Trophoblast cell (in vitro differentiated cells and primary cell): ENCODE data around the gene UBXN10.
A peak's percentile ranks its signal among the peaks of the same experiment; 100 is the strongest.

ENCODE experiments used
- DNase-seq, 2 donors: peaks; one replicate each; pipeline ENCODE4 v3.0.0-alpha.2; 2016
- H2AFZ ChIP-seq: 2 replicates; pipeline ENCODE4 v1.6.1; 2013; ENCODE audit warnings: low read length, moderate library complexity, mild to moderate bottlenecking; ENCODE audit not compliant: insufficient read depth, poor library complexity
- H2AK5ac ChIP-seq: 2 replicates; pipeline ENCODE4 v1.6.1; 2013; ENCODE audit warnings: mild to moderate bottlenecking, low read length
- H2BK120ac ChIP-seq: 2 replicates; pipeline ENCODE4 v1.6.1; 2013; ENCODE audit warnings: low read length, mild to moderate bottlenecking, moderate library complexity; ENCODE audit not compliant: insufficient read depth, poor library complexity
- H2BK12ac ChIP-seq: 2 replicates; pipeline ENCODE4 v1.6.1; 2013; ENCODE audit warnings: mild to moderate bottlenecking, low read length, moderate library complexity
- H2BK5ac ChIP-seq: 2 replicates; pipeline ENCODE4 v1.6.1; 2013; ENCODE audit warnings: low read length, low read depth, moderate library complexity, mild to moderate bottlenecking; ENCODE audit not compliant: poor library complexity
- H3K14ac ChIP-seq: 2 replicates; pipeline ENCODE4 v1.6.1; 2013; ENCODE audit warnings: mild to moderate bottlenecking, low read length
- H3K18ac ChIP-seq: 2 replicates; pipeline ENCODE4 v1.6.1; 2013; ENCODE audit warnings: mild to moderate bottlenecking, low read length
- H3K23ac ChIP-seq: 2 replicates; pipeline ENCODE4 v1.6.1; 2013; ENCODE audit warnings: low read length
- H3K27ac ChIP-seq: 2 replicates; pipeline ENCODE4 v1.5.1; 2013; ENCODE audit warnings: low read depth, mild to moderate bottlenecking, inconsistent platforms, low read length, moderate library complexity
- H3K27me3 ChIP-seq: 2 replicates; pipeline ENCODE4 v1.6.1; 2013; ENCODE audit warnings: inconsistent platforms, mild to moderate bottlenecking, low read length, moderate library complexity; ENCODE audit not compliant: insufficient read depth
- H3K36me3 ChIP-seq, 2 experiments: 1 replicate in 1 of 2; 2 replicates in 1 of 2; pipeline ENCODE4 v1.6.1; 2013; ENCODE audit warnings: low read length in 2 of 2, mild to moderate bottlenecking in 2 of 2, moderate library complexity in 1 of 2; ENCODE audit not compliant: insufficient read depth in 2 of 2, control insufficient read depth in 1 of 2
- H3K4ac ChIP-seq: 2 replicates; pipeline ENCODE4 v1.6.1; 2013; ENCODE audit warnings: low read depth, mild to moderate bottlenecking, low read length, moderate library complexity
- H3K4me1 ChIP-seq, 2 experiments: 1 replicate in 1 of 2; 2 replicates in 1 of 2; pipeline ENCODE4 v1.6.1; 2013; ENCODE audit warnings: low read length in 2 of 2, mild to moderate bottlenecking in 2 of 2, moderate library complexity in 1 of 2; ENCODE audit not compliant: insufficient read depth in 2 of 2, control insufficient read depth in 1 of 2
- H3K4me2 ChIP-seq: 2 replicates; pipeline ENCODE4 v1.6.1; 2013; ENCODE audit warnings: inconsistent platforms, mild to moderate bottlenecking, low read length, moderate library complexity
- H3K4me3 ChIP-seq: 2 replicates; pipeline ENCODE4 v1.5.1; 2013; ENCODE audit warnings: mild to moderate bottlenecking, low read depth, low read length, inconsistent platforms
- H3K79me1 ChIP-seq: one replicate; pipeline ENCODE4 v1.6.1; 2013; ENCODE audit warnings: low read length
- H3K79me2 ChIP-seq: 2 replicates; pipeline ENCODE4 v1.6.1; 2013; ENCODE audit warnings: low read length, mild to moderate bottlenecking; ENCODE audit not compliant: control insufficient read depth, insufficient read depth, poor library complexity
- H3K9ac ChIP-seq: 2 replicates; pipeline ENCODE4 v1.6.1; 2013; ENCODE audit warnings: mild to moderate bottlenecking, low read length
- H3K9me3 ChIP-seq: 2 replicates; pipeline ENCODE4 v1.6.1; 2013; ENCODE audit warnings: low read depth, mild to moderate bottlenecking, control low read depth, inconsistent platforms, low read length; ENCODE audit not compliant: insufficient read depth
- H4K12ac ChIP-seq: 2 replicates; pipeline ENCODE4 v1.6.1; 2013; ENCODE audit warnings: low read depth, mild to moderate bottlenecking, low read length, moderate library complexity
- H4K8ac ChIP-seq: 2 replicates; pipeline ENCODE4 v1.6.1; 2013; ENCODE audit warnings: low read depth, mild to moderate bottlenecking, low read length, moderate library complexity
- H4K91ac ChIP-seq: one replicate; pipeline ENCODE4 v1.6.1; 2013; ENCODE audit warnings: low read depth, mild to moderate bottlenecking, low read length, moderate library complexity
- WGBS: extraction: QIAGEN DNeasy Blood & Tissue Kit; methylation state at CpG from one replicate; pipeline ENCODE4 v1.1.7; 2013; ENCODE audit warnings: missing lambda C conversion rate; ENCODE audit not compliant: insufficient read length, insufficient coverage; ENCODE audit errors: extremely low coverage; 5-methylcytosine and 5-hydroxymethylcytosine counted together

The UBXN10 gene

GRCh38 chr1:20233866-20234265, 48.0 kb downstream of the UBXN10 start:
- Histone ChIP-seq H3K4me1 (peaks cover 11 to 25% of the 10 kb centered on the region in 2 experiments), H3K79me1 (peaks cover 16% of the 10 kb centered on the region), H3K9me3 (peaks cover 2% of the 10 kb centered on the region), H3K27ac (peak overlapping the region; percentile 18), H2BK5ac (peak overlapping the region; percentile 52), H3K79me2 (no peaks in the 10 kb centered on the region), H4K91ac (peak overlapping the region; percentile 45), H3K23ac (no peak overlapping the region), H4K12ac (no peak overlapping the region), H3K9ac (no peak overlapping the region), H4K8ac (peak overlapping the region; percentile 32), H3K4me3 (no peak overlapping the region), H3K18ac (peak overlapping the region; percentile 38), H2BK120ac (peak overlapping the region; percentile 79), H2BK12ac (peak overlapping the region; percentile 78), H3K4me2 (no peak overlapping the region), H2AFZ (peak overlapping the region; percentile 3), H3K27me3 (no peaks in the 10 kb centered on the region), H3K36me3 (no peaks in the 10 kb centered on the region), H3K4ac (no peak overlapping the region), H2AK5ac (peak overlapping the region; percentile 5), H3K14ac (peak overlapping the region; percentile 69)
- DNase-seq = peak in 1 of 2 donors; percentile 28
- no CpG with 5 or more reads among the region's 6 CpGs for WGBS

GRCh38 chr1:20234788-20235535, 49.1 kb downstream of the UBXN10 start:
- Histone ChIP-seq H2BK12ac (peak overlapping the region; percentile 68), H4K8ac (no peak overlapping the region), H3K4me1 (peaks cover 11 to 24% of the 10 kb centered on the region in 2 experiments), H3K79me1 (peaks cover 16% of the 10 kb centered on the region), H4K91ac (no peak overlapping the region), H3K4me2 (no peak overlapping the region), H3K4me3 (no peak overlapping the region), H3K27ac (no peak overlapping the region), H3K27me3 (no peaks in the 10 kb centered on the region), H2AFZ (no peak overlapping the region), H3K79me2 (no peaks in the 10 kb centered on the region), H2BK5ac (no peak overlapping the region), H3K36me3 (no peaks in the 10 kb centered on the region), H3K18ac (no peak overlapping the region), H3K14ac (no peak overlapping the region), H3K23ac (no peak overlapping the region), H3K9ac (no peak overlapping the region), H2BK120ac (no peak overlapping the region), H3K9me3 (peaks cover 2% of the 10 kb centered on the region), H2AK5ac (no peak overlapping the region), H3K4ac (no peak overlapping the region), H4K12ac (no peak overlapping the region)
- peak in 1 of 2 donors; percentile 47 for DNase-seq
- no CpG with 5 or more reads among the region's 6 CpGs for WGBS

DNA sequence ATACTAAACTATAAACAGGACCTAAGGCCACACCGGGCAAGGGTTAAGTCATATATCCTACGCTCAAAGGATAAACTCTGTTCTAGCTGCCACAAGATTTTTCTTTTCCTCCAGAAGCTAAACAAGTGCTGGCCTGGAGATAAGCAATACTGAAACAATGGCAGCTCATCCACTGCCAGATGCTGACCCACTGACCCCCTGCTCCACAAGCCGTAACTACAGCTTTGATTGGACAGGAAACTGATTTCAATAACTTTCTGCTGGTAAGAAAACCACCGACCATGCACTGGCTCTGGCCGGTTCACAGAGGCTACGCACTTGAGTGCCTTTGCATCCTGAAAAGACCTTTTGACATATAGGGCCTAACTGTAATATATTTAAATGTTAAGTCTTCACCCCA, 51.8 kb downstream of the UBXN10 start:
- Histone ChIP-seq H2AK5ac (no peak overlapping the region), H2AFZ (no peak overlapping the region), H2BK12ac (no peak overlapping the region), H4K91ac (no peak overlapping the region), H3K36me3 (no peaks in the 10 kb centered on the region), H3K9ac (no peak overlapping the region), H3K27ac (no peak overlapping the region), H3K79me2 (no peaks in the 10 kb centered on the region), H3K27me3 (no peaks in the 10 kb centered on the region), H4K12ac (no peak overlapping the region), H3K4me1 (peaks cover 11 to 20% of the 10 kb centered on the region in 2 experiments), H3K79me1 (peaks cover 13% of the 10 kb centered on the region), H3K4ac (no peak overlapping the region), H2BK120ac (no peak overlapping the region), H4K8ac (no peak overlapping the region), H3K14ac (no peak overlapping the region), H3K18ac (no peak overlapping the region), H3K4me3 (no peak overlapping the region), H3K4me2 (no peak overlapping the region), H2BK5ac (no peak overlapping the region), H3K9me3 (peaks cover 2% of the 10 kb centered on the region), H3K23ac (no peak overlapping the region)
- no CpG with 5 or more reads among the region's 6 CpGs for WGBS
- no peak for DNase-seq

GRCh38 chr1:20240012-20240411, 54.1 kb downstream of the UBXN10 start:
- no peak overlapping the region for H3K23ac ChIP-seq
- no peak overlapping the region for H3K18ac ChIP-seq
- H3K9ac ChIP-seq = no peak overlapping the region
- WGBS = no CpG with 5 or more reads among the region's 2 CpGs
- H2BK120ac ChIP-seq = no peak overlapping the region
- H3K36me3 ChIP-seq = no peaks in the 10 kb centered on the region
- peaks cover 4 to 8% of the 10 kb centered on the region in 2 experiments for H3K4me1 ChIP-seq
- H2AFZ ChIP-seq = no peak overlapping the region
- H3K27ac ChIP-seq = no peak overlapping the region
- no peak overlapping the region for H2BK12ac ChIP-seq
- no peak overlapping the region for H4K91ac ChIP-seq
- no peak overlapping the region for H3K4me2 ChIP-seq
- H3K79me1 ChIP-seq = peaks cover 4% of the 10 kb centered on the region
- no peak for DNase-seq
- no peak overlapping the region for H4K12ac ChIP-seq
- no peaks in the 10 kb centered on the region for H3K79me2 ChIP-seq
- no peak overlapping the region for H2AK5ac ChIP-seq
- no peak overlapping the region for H3K4me3 ChIP-seq
- no peak overlapping the region for H4K8ac ChIP-seq
- no peaks in the 10 kb centered on the region for H3K27me3 ChIP-seq
- no peak overlapping the region for H2BK5ac ChIP-seq
- no peak overlapping the region for H3K4ac ChIP-seq
- no peak overlapping the region for H3K14ac ChIP-seq
- peaks cover 2% of the 10 kb centered on the region for H3K9me3 ChIP-seq
